22Rv1 (cell line): ENCODE results near the gene BOK.

ENCODE experiments used
- ZFX ChIP-seq: fragments of 450-650 bp; IDR thresholded peaks from 2 replicates; pipeline ENCODE4 v1.6.1; 2017; ENCODE audit warnings: antibody characterized with exemption, borderline replicate concordance
- TF ChIP-seq, protein P1 (sequence below): fragments of 450-650 bp; IDR thresholded peaks from 2 replicates; pipeline ENCODE4 v1.5.1; 2017; ENCODE audit warnings: mild to moderate bottlenecking

DNA sequence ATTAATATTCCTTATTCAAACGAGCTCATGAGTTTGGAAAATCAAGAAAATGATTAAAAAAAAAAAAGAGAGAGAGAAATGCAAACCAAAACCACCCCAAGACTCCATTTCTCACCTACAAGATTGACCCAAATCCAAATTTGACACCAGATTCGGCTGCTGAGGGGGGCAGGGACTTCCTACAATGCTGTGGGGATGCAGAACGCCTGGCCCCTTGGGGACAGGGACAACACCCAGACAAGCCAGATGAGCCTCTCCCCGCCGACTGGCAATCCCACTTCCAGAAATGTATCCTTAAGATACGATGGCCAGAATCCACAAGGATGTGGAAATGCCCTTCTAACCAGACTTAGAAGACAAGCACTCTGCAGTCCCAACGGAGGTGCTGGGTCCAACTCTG, 20.7 kb downstream of the BOK start:
- TF ChIP-seq, protein P1, sequence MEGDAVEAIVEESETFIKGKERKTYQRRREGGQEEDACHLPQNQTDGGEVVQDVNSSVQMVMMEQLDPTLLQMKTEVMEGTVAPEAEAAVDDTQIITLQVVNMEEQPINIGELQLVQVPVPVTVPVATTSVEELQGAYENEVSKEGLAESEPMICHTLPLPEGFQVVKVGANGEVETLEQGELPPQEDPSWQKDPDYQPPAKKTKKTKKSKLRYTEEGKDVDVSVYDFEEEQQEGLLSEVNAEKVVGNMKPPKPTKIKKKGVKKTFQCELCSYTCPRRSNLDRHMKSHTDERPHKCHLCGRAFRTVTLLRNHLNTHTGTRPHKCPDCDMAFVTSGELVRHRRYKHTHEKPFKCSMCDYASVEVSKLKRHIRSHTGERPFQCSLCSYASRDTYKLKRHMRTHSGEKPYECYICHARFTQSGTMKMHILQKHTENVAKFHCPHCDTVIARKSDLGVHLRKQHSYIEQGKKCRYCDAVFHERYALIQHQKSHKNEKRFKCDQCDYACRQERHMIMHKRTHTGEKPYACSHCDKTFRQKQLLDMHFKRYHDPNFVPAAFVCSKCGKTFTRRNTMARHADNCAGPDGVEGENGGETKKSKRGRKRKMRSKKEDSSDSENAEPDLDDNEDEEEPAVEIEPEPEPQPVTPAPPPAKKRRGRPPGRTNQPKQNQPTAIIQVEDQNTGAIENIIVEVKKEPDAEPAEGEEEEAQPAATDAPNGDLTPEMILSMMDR, result no peak
- TF ChIP-seq ZFX, result no peak
